ENCODE measurements around the gene OXTR. TPM values are rescaled to one million over a fixed set of nuclear protein-coding genes. Genes with fewer than 3 reads are reported as not detected.

OXTR gene
- total and polyA plus RNA-seq, 12 donors, result 0.09 to 1.3 (median 0.31) TPM; not detected in 1

- no peak for DNase-seq
- Histone ChIP-seq H3K9me3 (replicated peaks in 1 of 3) (no peaks in the 10 kb centered on the region), H3K4me1 (replicated peaks in 1 of 2) (no peaks in the 10 kb centered on the region), H3K27me3 (no peaks in the 10 kb centered on the region), H3K36me3 (replicated peaks in 1 of 2) (no peaks in the 10 kb centered on the region), H3K4me3 (no peak overlapping the region), H3K27ac (no peak overlapping the region)
- intact Hi-C loops (cut with DNase I), result no loop called here
- TF ChIP-seq POLR2A (IDR thresholded peaks at IDR 0.05), result no peak
Measured at GRCh38 chr3:8780279-8780678, 10.9 kb upstream of the OXTR start.

DNA sequence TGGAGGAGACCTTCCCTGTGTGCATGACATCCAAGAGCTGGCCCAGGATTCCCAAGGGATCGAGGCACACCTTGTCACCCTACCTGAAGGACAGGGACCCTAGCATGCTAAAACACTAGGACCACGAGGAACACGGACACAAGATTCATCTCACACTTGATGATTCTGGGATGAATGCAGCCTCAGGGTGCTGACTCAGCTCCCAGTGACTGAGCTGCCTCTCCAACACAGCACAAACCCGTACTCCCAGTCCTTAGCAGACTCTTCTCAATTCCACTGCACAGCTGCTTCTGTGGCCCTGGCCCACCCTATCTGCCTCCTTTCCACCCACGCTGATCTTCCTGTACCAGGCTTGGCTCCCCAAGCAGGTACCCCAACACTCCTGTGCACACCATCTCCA lies 9.1 kb upstream of the OXTR start:
- WGBS, 4 donors, result 84 to 91% (median 89%) methylated on average over 5 of the region's 5 CpGs
- Histone ChIP-seq H3K4me1 (replicated peaks in 1 of 2) (no peaks in the 10 kb centered on the region), H3K4me3 (no peak overlapping the region), H3K27me3 (no peaks in the 10 kb centered on the region), H3K9me3 (replicated peaks in 1 of 3) (no peaks in the 10 kb centered on the region), H3K27ac (no peak overlapping the region), H3K36me3 (replicated peaks in 1 of 2) (no peaks in the 10 kb centered on the region)
- intact Hi-C loops (cut with DNase I), result no loop called here
- no peak for DNase-seq
- no peak for TF ChIP-seq POLR2A (IDR thresholded peaks at IDR 0.05)
- TF ChIP-seq CTCF (IDR thresholded peaks at IDR 0.05), result no peak

DNA sequence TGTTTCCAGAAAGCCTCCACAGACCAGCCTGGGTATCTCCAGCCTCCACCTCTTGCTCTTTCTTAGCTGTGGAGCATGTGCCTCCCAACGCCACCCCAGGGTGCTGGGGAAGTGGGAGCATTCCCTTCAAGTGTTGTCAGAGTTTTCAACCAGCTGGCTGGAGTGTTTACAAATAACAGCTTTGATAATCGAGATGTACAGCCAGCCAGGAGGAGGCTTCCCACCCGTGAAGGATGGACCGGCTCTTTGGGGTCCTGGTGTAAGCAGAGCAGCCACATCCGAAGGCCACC lies 8.5 kb upstream of the OXTR start:
- no peak for TF ChIP-seq CTCF (IDR thresholded peaks at IDR 0.05)
- TF ChIP-seq POLR2A (IDR thresholded peaks at IDR 0.05), result no peak
- DNase-seq, result no peak
- intact Hi-C loops (cut with DNase I), result no loop called here
- WGBS, 4 donors, result 74 to 85% (median 79%) methylated on average over 5 of the region's 5 CpGs
- Histone ChIP-seq H3K4me1 (replicated peaks in 1 of 2) (no peaks in the 10 kb centered on the region), H3K9me3 (replicated peaks in 1 of 3) (no peaks in the 10 kb centered on the region), H3K4me3 (no peak overlapping the region), H3K36me3 (replicated peaks in 1 of 2) (no peaks in the 10 kb centered on the region), H3K27ac (no peak overlapping the region), H3K27me3 (no peaks in the 10 kb centered on the region)

GRCh38 chr3:8777201-8777977 lies 8.0 kb upstream of the OXTR start:
- no peak overlapping the region for H3K4me3 ChIP-seq
- TF ChIP-seq POLR2A (IDR thresholded peaks at IDR 0.05), result no peak
- TF ChIP-seq CTCF (IDR thresholded peaks at IDR 0.05), result no peak
- WGBS, 4 donors, result 77 to 90% (median 78%) methylated on average over 5 of the region's 5 CpGs
- H3K4me1 ChIP-seq (replicated peaks in 1 of 2), result no peaks in the 10 kb centered on the region
- H3K27ac ChIP-seq, result no peak overlapping the region
- intact Hi-C loops (cut with DNase I), result no loop called here
- no peak for DNase-seq
- H3K36me3 ChIP-seq (replicated peaks in 1 of 2), result no peaks in the 10 kb centered on the region
- no peaks in the 10 kb centered on the region for H3K27me3 ChIP-seq
- H3K9me3 ChIP-seq (replicated peaks in 1 of 3), result no peaks in the 10 kb centered on the region

DNA sequence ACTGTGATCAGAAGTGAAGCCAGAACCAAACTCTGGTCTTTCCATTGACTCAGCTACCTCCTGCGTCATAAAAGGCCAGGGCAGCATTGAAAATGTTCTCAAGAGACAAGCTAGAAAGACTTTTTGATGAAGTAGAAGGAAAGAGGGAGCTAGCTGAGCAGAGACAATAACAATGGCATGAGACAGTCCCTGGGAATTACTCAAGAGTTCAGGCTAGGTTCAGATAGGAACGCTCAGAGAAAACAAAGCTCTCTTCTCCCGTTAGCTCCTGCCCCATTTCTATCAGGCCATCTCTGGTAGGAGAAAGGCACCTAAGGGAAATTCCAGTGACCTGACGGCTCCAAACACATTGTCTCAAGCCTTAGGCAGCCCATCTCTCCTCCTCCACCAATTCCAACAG lies 7.0 kb upstream of the OXTR start:
- intact Hi-C loops (cut with DNase I), result no loop called here
- Histone ChIP-seq H3K4me3 (no peak overlapping the region), H3K27me3 (no peaks in the 10 kb centered on the region), H3K27ac (no peak overlapping the region), H3K36me3 (replicated peaks in 1 of 2) (no peaks in the 10 kb centered on the region), H3K4me1 (replicated peaks in 1 of 2) (no peaks in the 10 kb centered on the region), H3K9me3 (replicated peaks in 1 of 3) (no peaks in the 10 kb centered on the region)
- WGBS, 4 donors, result 56 to 78% (median 68%) methylated on average over 4 of the region's 4 CpGs
- no peak for TF ChIP-seq POLR2A (IDR thresholded peaks at IDR 0.05)
- TF ChIP-seq CTCF (IDR thresholded peaks at IDR 0.05), result no peak
- DNase-seq, result no peak
